K562 (cell line): ENCODE results near the gene ATXN1. TPM values are rescaled to one million over a fixed set of nuclear protein-coding genes. Genes with fewer than 3 reads are reported as not detected.

Source experiments
- C11orf30 ChIP-seq: fragments of 450-650 bp; IDR thresholded peaks from 2 replicates; pipeline ENCODE4 v1.6.1; 2016; ENCODE audit warnings: low read depth, mild to moderate bottlenecking
- CBFA2T3 ChIP-seq: fragments of 450-650 bp; IDR thresholded peaks from 2 replicates; pipeline ENCODE4 v1.6.1; 2017
- CCAR2 ChIP-seq: fragments of 200-400 bp; formaldehyde crosslinking; IDR thresholded peaks from 2 replicates; pipeline ENCODE4 v1.6.1; 2017; ENCODE audit warnings: mild to moderate bottlenecking, low read depth, low read length
- CHD1 ChIP-seq: fragments of 200-600 bp; sonication (generic); IDR thresholded peaks from one replicate; pipeline ENCODE4 v1.6.1; 2012; ENCODE audit warnings: mild to moderate bottlenecking, moderate library complexity, low read length, inconsistent platforms
- FOXJ2 ChIP-seq: fragments of 200-800 bp; sonication (Bioruptor generic); IDR thresholded peaks from 2 replicates; pipeline ENCODE4 v1.6.1; 2016; ENCODE audit warnings: missing genetic modification characterization, missing compliant biosample characterization
- HEY1 ChIP-seq: fragments of 250-450 bp; sonication (Bioruptor Pico); IDR thresholded peaks from 2 replicates; pipeline ENCODE4 v1.5.0; 2020; ENCODE audit warnings: mild to moderate bottlenecking, moderate library complexity, borderline replicate concordance
- HNRNPL ChIP-seq: fragments of 200-400 bp; formaldehyde crosslinking; IDR thresholded peaks from 2 replicates; pipeline ENCODE4 v1.6.1; 2017; ENCODE audit warnings: low read depth, mild to moderate bottlenecking, low read length
- IRF9 ChIP-seq: fragments of 450-650 bp; IDR thresholded peaks from 2 replicates; pipeline ENCODE4 v1.6.1; 2016; ENCODE audit warnings: missing biosample characterization, missing genetic modification characterization
- KDM1A ChIP-seq, 2 experiments: fragments of 450-650 bp; IDR thresholded peaks; 2 replicates each; pipeline ENCODE4 v1.6.1; 2016; ENCODE audit warnings: mild to moderate bottlenecking in 2 of 2
- KDM4B ChIP-seq, 2 experiments: fragments of 450-650 bp in 1 of 2; sonication (generic) in 1 of 2; IDR thresholded peaks; 2 replicates each; pipeline ENCODE4 v1.6.1; 2016 to 2017; ENCODE audit warnings: borderline replicate concordance in 2 of 2, antibody characterized with exemption in 1 of 2, low read depth in 1 of 2, mild to moderate bottlenecking in 1 of 2
- MAFF ChIP-seq: IDR thresholded peaks from 2 replicates; pipeline ENCODE4 v1.6.1; 2012; ENCODE audit warnings: low read length, improper control_type of control experiment
- NFXL1 ChIP-seq: fragments of 450-650 bp; formaldehyde crosslinking; IDR thresholded peaks from 2 replicates; pipeline ENCODE4 v1.4.0; 2021; ENCODE audit warnings: mild to moderate bottlenecking
- NR1H2 ChIP-seq: sonication (generic); formaldehyde crosslinking; IDR thresholded peaks from 2 replicates; pipeline ENCODE4 v1.4.0; 2020; ENCODE audit warnings: mild to moderate bottlenecking, missing genetic modification reagents
- PURB ChIP-seq: sonication (generic); formaldehyde crosslinking; IDR thresholded peaks from 2 replicates; pipeline ENCODE4 v1.9.0; 2021; ENCODE audit warnings: low read depth, mild to moderate bottlenecking, missing genetic modification reagents
- RBM17 ChIP-seq: fragments of 200-400 bp; formaldehyde crosslinking; IDR thresholded peaks from 2 replicates; pipeline ENCODE4 v1.6.1; 2017; ENCODE audit warnings: low read depth, mild to moderate bottlenecking, low read length, borderline replicate concordance
- TFE3 ChIP-seq: fragments of 450-650 bp; formaldehyde crosslinking; IDR thresholded peaks from 2 replicates; pipeline ENCODE4 v1.4.0; 2020; ENCODE audit warnings: mild to moderate bottlenecking, mixed read lengths
- ZNF24 ChIP-seq: fragments of 450-650 bp; IDR thresholded peaks from 2 replicates; pipeline ENCODE4 v1.6.1; 2016
- ZNF274 ChIP-seq: IDR thresholded peaks from 2 replicates; pipeline ENCODE4 v1.6.1; 2011; ENCODE audit warnings: low read depth, mild to moderate bottlenecking, low read length, moderate library complexity, borderline replicate concordance
- ZNF408 ChIP-seq: fragments of 250-450 bp; sonication (Bioruptor Pico); IDR thresholded peaks from 2 replicates; pipeline ENCODE4 v1.4.0; 2020; ENCODE audit warnings: low read depth, mild to moderate bottlenecking, moderate library complexity
- ZNF583 ChIP-seq: fragments of 250-450 bp; sonication (Bioruptor Pico); IDR thresholded peaks from 2 replicates; pipeline ENCODE4 v1.4.0; 2020
- ZNF592 ChIP-seq: fragments of 450-650 bp; IDR thresholded peaks from 2 replicates; pipeline ENCODE4 v1.6.1; 2017; ENCODE audit warnings: antibody characterized with exemption, mild to moderate bottlenecking
- ZNF77 ChIP-seq: fragments of 250-450 bp; sonication (Bioruptor Pico); IDR thresholded peaks from 2 replicates; pipeline ENCODE4 v1.5.0; 2020
- polyA plus RNA-seq, 8 experiments: library from polyadenylated mRNA; depleted of rRNA in 4 of 8; stranded (reverse) in 5 of 8; unstranded in 3 of 8; fragments of >200 nt; fragmentation: Nextera tagmentation in 2 of 8; fragmentation: Illumina TruSeq in 1 of 8; extraction: Ambion mirVana in 2 of 8; extraction: Trizol in 1 of 8; gene quantifications; 2 replicates each; pipeline versions ENCODE4 v1.2.1 to v1.2.3, GENCODE V29; 2011 to 2014; ENCODE audit warnings: inconsistent platforms in 1 of 8, missing spikeins in 1 of 8
- total RNA-seq, 7 experiments: library from RNA; depleted of rRNA in 6 of 7; stranded (reverse); fragments of >200 nt in 6 of 7; fragmentation: Illumina TruSeq in 2 of 7; extraction: Trizol in 2 of 7; gene quantifications; 2 replicates each; pipeline versions ENCODE4 v1.2.1 to v1.2.3, GENCODE V29; 2011 to 2021; ENCODE audit warnings: low replicate concordance in 1 of 7

The ATXN1 gene
- total and polyA plus RNA-seq, 9 of the 15 experiments (the other 6 are each of a cell fraction or from before 2014, with no cell fraction given): under 0.01 to 1.2 (median 0.58) TPM

- TF ChIP-seq IRF9 (tag) (no peak), KDM4B (IDR thresholded peaks at IDR 0.05; ENCODE audit: borderline replicate concordance in 2 of 2, low read depth in 1 of 2) (0 out of 4 replicates have a peak, but pooled peaks of 1 of the 2 experiments have one; percentile 73), MAFF (no peak), ZNF408 (CRISPR knock-in tag) (no peak), FOXJ2 (tag) (no peak), HNRNPL (peak; percentile 78), TFE3 (CRISPR knock-in tag) (peak; percentile 16), KDM1A (IDR thresholded peaks at IDR 0.05) (peak in 1 of 2 experiments; percentile 28; a peak in 1 of 4 replicates), ZNF77 (CRISPR knock-in tag) (peak; percentile 90), C11orf30 (peak; percentile 86), ZNF592 (peak; percentile 87), HEY1 (CRISPR knock-in tag) (peak; percentile 90; the same call in 1 of the 2 replicates), CHD1 (peak; percentile 94), CCAR2 (no peak), ZNF24 (peak; percentile 78; the same call in 1 of the 2 replicates), CBFA2T3 (peak; percentile 53; the same call in 1 of the 2 replicates), RBM17 (no peak), ZNF583 (CRISPR knock-in tag) (peak; percentile 87; the same call in 1 of the 2 replicates), NR1H2 (CRISPR knock-in tag) (no peak), NFXL1 (CRISPR knock-in tag) (peak; percentile 76; the same call in 1 of the 2 replicates), PURB (CRISPR knock-in tag) (no peak), ZNF274 (no peak)
Measured at GRCh38 chr6:16265351-16266341, 495.6 kb downstream of the ATXN1 start (continued).
